ENCODE measurements around the gene F2.

GRCh38 chr11:46745328-46745727 lies 26.3 kb downstream of the F2 start:
- TF ChIP-seq CTCF (conservative IDR thresholded peaks at IDR 0.05; ENCODE audit: low read depth, low read length) (no peak), EZH2 (IDR thresholded peaks at IDR 0.05; ENCODE audit: low read length, unreplicated experiment) (no peak)

All from PC-3 (cell line).